Left lung (tissue), 10 donors: ENCODE results near the gene OR14K1. TPM values are rescaled to one million over a fixed set of nuclear protein-coding genes. Genes with fewer than 3 reads are reported as not detected.
"Not testable (repeated sequence)": the region's sequence is repeated elsewhere in the genome, so short reads cannot be mapped to it uniquely, and the experiment has no call there.

Experiments used
- ATAC-seq: fragments of 200-7000 bp; cut with Tn5 transposase; one replicate; pipeline ENCODE4 v1.9.1; 2020; ENCODE audit warnings: moderate library complexity
- DNase-seq, 4 donors: peaks; one replicate each; pipeline ENCODE4 v3.0.0-alpha.2; 2013 to 2020
- H3K27ac ChIP-seq, 2 donors: fragments of 200-600 bp; sonication (generic) in 1 of 2; one replicate each; pipeline versions ENCODE4 v1.5.0 to v1.8.0; 2020 to 2021
- H3K27me3 ChIP-seq, 2 donors: fragments of 200-600 bp; sonication (generic) in 1 of 2; one replicate each; pipeline versions ENCODE4 v1.5.0 to v1.8.0; 2020 to 2021
- H3K36me3 ChIP-seq, 2 donors: fragments of 200-600 bp; sonication (generic) in 1 of 2; one replicate each; pipeline versions ENCODE4 v1.5.0 to v1.8.0; 2020 to 2021
- H3K4me1 ChIP-seq, 2 donors: fragments of 200-600 bp; one replicate each; pipeline ENCODE4 v1.8.0; 2021
- H3K4me3 ChIP-seq, 2 donors: fragments of 200-600 bp; sonication (generic) in 1 of 2; one replicate each; pipeline versions ENCODE4 v1.5.0 to v1.8.0; 2020 to 2021; ENCODE audit warnings: mild to moderate bottlenecking in 1 of 2
- H3K9me3 ChIP-seq, 2 donors: fragments of 200-600 bp; sonication (generic) in 1 of 2; one replicate each; pipeline versions ENCODE4 v1.5.0 to v1.8.0; 2020 to 2021
- CTCF ChIP-seq, 2 donors: fragments of 200-600 bp; sonication (generic) in 1 of 2; IDR thresholded peaks; one replicate each; pipeline versions ENCODE4 v1.5.0 to v1.8.0; 2021; ENCODE audit warnings: antibody characterized with exemption in 2 of 2
- intact Hi-C, 2 donors: fragments of 100-400 bp; cut with DNase I; formaldehyde crosslinking; loops; one replicate each; pipeline versions ENCODE4 v1.11.2 to v1.14.2; 2022
- polyA plus RNA-seq, 6 donors: library from polyadenylated mRNA; unstranded; fragments of 120-200 nt; gene quantifications; one replicate each; pipeline ENCODE4 v1.2.1, GENCODE V29; 2013; ENCODE audit not compliant: insufficient read length in 6 of 6
- total RNA-seq, 2 donors: library from RNA; stranded (reverse); fragmentation: NEBNext Ultra II Directional; extraction: Animal tissue kit (Norgen Biotek cat#: 25700); gene quantifications; one replicate each; pipeline ENCODE4 v1.2.1, GENCODE V29; 2021
- donor health status: DM: no; HTN: yes; CAD: no.
- donor health status: DM: no; HTN: no; CAD: no.

The OR14K1 gene
- total and polyA plus RNA-seq, 8 donors = not detected

GRCh38 chr1:247721222-247721621 is 17.2 kb upstream of the OR14K1 start:
- ATAC-seq (no peak), DNase-seq (no peak)
- Histone ChIP-seq H3K27me3 (no peaks in the 10 kb centered on the region), H3K36me3 (no peaks in the 10 kb centered on the region), H3K4me3 (no peak overlapping the region), H3K9me3 (peaks cover 0 to 13% of the 10 kb centered on the region in 2 donors), H3K4me1 (no peaks in the 10 kb centered on the region), H3K27ac (no peak overlapping the region)
- intact Hi-C loops = no loop called here
- no peak for TF ChIP-seq CTCF (IDR thresholded peaks at IDR 0.05)

- Histone ChIP-seq H3K9me3 (no peaks in the 10 kb centered on the region), H3K4me3 (no peak overlapping the region), H3K4me1 (no peaks in the 10 kb centered on the region), H3K27ac (no peak overlapping the region), H3K36me3 (no peaks in the 10 kb centered on the region), H3K27me3 (no peaks in the 10 kb centered on the region)
- ATAC-seq (no peak), DNase-seq (no peak)
- intact Hi-C loops = no loop called here
- no peak for TF ChIP-seq CTCF (IDR thresholded peaks at IDR 0.05)
These were observed 2.3 kb downstream of the OR14K1 start for GRCh38 chr1:247740721-247741120.

GRCh38 chr1:247741756-247742155 is 3.3 kb downstream of the OR14K1 start:
- ATAC-seq (no peak), DNase-seq (no peak)
- no peaks in the 10 kb centered on the region for H3K36me3 ChIP-seq
- H3K9me3 ChIP-seq = no peaks in the 10 kb centered on the region
- intact Hi-C loops = no loop called here
- no peaks in the 10 kb centered on the region for H3K4me1 ChIP-seq
- H3K27me3 ChIP-seq = no peaks in the 10 kb centered on the region
- no peak overlapping the region for H3K4me3 ChIP-seq
- no peak for TF ChIP-seq CTCF (IDR thresholded peaks at IDR 0.05)
- H3K27ac ChIP-seq = no peak overlapping the region

- H3K4me3 ChIP-seq, intact Hi-C loops, H3K9me3 ChIP-seq, H3K27ac ChIP-seq, ATAC-seq, DNase-seq, H3K4me1 ChIP-seq, H3K27me3 ChIP-seq, H3K36me3 ChIP-seq: not testable (repeated sequence)
These were observed 3.9 kb downstream of the OR14K1 start for GRCh38 chr1:247742215-247742760.

- no peak for ATAC-seq
- intact Hi-C loops = no loop called here
- H3K4me3 ChIP-seq = no peak overlapping the region
These were observed 8.0 kb downstream of the OR14K1 start for GRCh38 chr1:247746391-247746935.

More at GRCh38 chr1:247746391-247746935, 8.0 kb downstream of the OR14K1 start:
- H3K4me1 ChIP-seq = no peaks in the 10 kb centered on the region
- no peak for TF ChIP-seq CTCF (IDR thresholded peaks at IDR 0.05)
- no peaks in the 10 kb centered on the region for H3K36me3 ChIP-seq
- H3K27ac ChIP-seq = no peak overlapping the region
- peaks cover 0 to 25% of the 10 kb centered on the region in 2 donors for H3K9me3 ChIP-seq
- H3K27me3 ChIP-seq = no peaks in the 10 kb centered on the region
- DNase-seq = no peak
